MCF 10A (cell line): ENCODE measurements around the gene CSTPP1. TPM values are rescaled to one million over a fixed set of nuclear protein-coding genes. Genes with fewer than 3 reads are reported as not detected.

Source experiments
- BruUV-seq: library from RNA; stranded (reverse); fragments of 400-500 nt; replicated peaks from 2 replicates; lab custom pipeline; 2021; lab: Mats Ljungman, UMichigan
- CTCF ChIA-PET: fragments of 300-600 bp; sonication (Branson Sonifier 250); formaldehyde crosslinking; extraction: SDS; loops from one replicate; lab custom pipeline; 2021; ENCODE audit warnings: antibody characterized with exemption, inconsistent platforms; lab: Yijun Ruan, JAX
- POLR2A ChIA-PET: fragments of 300-600, 350-650 bp; sonication (Branson Sonifier 250); formaldehyde crosslinking; extraction: SDS; loops from one replicate; lab custom pipeline; 2020; ENCODE audit warnings: antibody characterized with exemption, inconsistent platforms; lab: Yijun Ruan, JAX
- DNase-seq: peaks from one replicate; pipeline ENCODE4 v3.0.0-alpha.2; 2018; ENCODE audit not compliant: unreplicated experiment
- H3K27ac Mint-ChIP-seq: one replicate; pipeline ENCODE4 v1.8.0; 2022; ENCODE audit warnings: mild to moderate bottlenecking, low read depth, mixed read lengths; ENCODE audit not compliant: unreplicated experiment
- H3K27me3 Mint-ChIP-seq: one replicate; pipeline ENCODE4 v1.8.0; 2022; ENCODE audit warnings: mixed read lengths; ENCODE audit not compliant: insufficient read depth, unreplicated experiment
- H3K36me3 Mint-ChIP-seq: one replicate; pipeline ENCODE4 v1.8.0; 2022; ENCODE audit warnings: mild to moderate bottlenecking, moderate library complexity, mixed read lengths; ENCODE audit not compliant: insufficient read depth, unreplicated experiment
- H3K4me1 Mint-ChIP-seq: one replicate; pipeline ENCODE4 v1.8.0; 2022; ENCODE audit warnings: mixed read lengths; ENCODE audit not compliant: insufficient read depth, unreplicated experiment
- H3K4me3 Mint-ChIP-seq: one replicate; pipeline ENCODE4 v1.8.0; 2022; ENCODE audit warnings: mild to moderate bottlenecking, moderate library complexity, mixed read lengths; ENCODE audit not compliant: unreplicated experiment
- H3K9me3 Mint-ChIP-seq: one replicate; pipeline ENCODE4 v1.8.0; 2022; ENCODE audit warnings: mixed read lengths; ENCODE audit not compliant: unreplicated experiment
- intact Hi-C: fragments of 100-400 bp; cut with micrococcal nuclease; formaldehyde crosslinking; loops from 2 replicates; pipeline ENCODE4 v1.14.1; 2022
- total RNA-seq: library from RNA; stranded (reverse); gene quantifications from 2 replicates; pipeline ENCODE4 v1.2.3, GENCODE V29; 2022
- TF ChIP-seq, protein P1 (sequence below): fragments of 200-600 bp; IDR thresholded peaks from one replicate; pipeline ENCODE4 v1.8.0; 2022; ENCODE audit warnings: antibody characterized with exemption, mild to moderate bottlenecking; ENCODE audit not compliant: unreplicated experiment

Gene CSTPP1
- total RNA-seq, 1 experiment from 2014 or later: 19.2 TPM

DNA sequence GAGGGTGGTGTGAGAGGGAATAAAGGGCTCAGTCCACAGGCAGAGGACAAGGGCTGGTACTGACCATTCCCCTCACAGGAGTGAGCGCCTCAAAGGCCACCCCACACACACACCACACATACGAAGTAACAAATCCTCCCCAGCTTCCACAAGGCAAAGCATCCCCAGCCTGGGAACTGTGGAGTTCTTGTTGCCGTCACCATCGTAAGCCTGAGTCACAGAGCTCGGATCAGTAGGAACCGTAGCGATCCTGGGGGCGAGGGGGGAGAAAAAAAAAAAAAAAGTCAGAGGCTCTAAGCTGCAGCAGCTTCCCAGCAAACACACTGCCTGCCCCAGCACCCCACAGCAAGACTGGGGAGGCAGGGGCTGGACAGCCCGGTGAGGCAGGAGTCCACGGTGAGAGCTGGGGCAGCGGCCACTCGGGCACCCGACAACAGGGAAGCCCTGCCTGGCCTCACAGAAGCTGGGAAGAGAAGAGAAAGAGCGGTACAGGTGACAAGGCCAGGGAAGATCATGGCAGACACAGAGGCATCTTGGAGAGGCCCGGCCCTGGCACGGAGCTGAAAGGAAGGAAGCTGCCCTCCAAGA is 228.8 kb downstream of the CSTPP1 start:
- intact Hi-C loops: no loop called here
- H3K9me3 Mint-ChIP-seq: no peaks in the 10 kb centered on the region
- ChIA-PET CTCF (interaction anchor here (0.5 to 5.0 kb wide), 3 partner anchors 12 to 286 kb away, joined by 3 to 38 read pairs (median 3); no protein-coding TSS in a partner anchor), POLR2A (no interaction called here)
- peaks cover 61% of the 10 kb centered on the region for H3K36me3 Mint-ChIP-seq
- TF ChIP-seq, protein P1, sequence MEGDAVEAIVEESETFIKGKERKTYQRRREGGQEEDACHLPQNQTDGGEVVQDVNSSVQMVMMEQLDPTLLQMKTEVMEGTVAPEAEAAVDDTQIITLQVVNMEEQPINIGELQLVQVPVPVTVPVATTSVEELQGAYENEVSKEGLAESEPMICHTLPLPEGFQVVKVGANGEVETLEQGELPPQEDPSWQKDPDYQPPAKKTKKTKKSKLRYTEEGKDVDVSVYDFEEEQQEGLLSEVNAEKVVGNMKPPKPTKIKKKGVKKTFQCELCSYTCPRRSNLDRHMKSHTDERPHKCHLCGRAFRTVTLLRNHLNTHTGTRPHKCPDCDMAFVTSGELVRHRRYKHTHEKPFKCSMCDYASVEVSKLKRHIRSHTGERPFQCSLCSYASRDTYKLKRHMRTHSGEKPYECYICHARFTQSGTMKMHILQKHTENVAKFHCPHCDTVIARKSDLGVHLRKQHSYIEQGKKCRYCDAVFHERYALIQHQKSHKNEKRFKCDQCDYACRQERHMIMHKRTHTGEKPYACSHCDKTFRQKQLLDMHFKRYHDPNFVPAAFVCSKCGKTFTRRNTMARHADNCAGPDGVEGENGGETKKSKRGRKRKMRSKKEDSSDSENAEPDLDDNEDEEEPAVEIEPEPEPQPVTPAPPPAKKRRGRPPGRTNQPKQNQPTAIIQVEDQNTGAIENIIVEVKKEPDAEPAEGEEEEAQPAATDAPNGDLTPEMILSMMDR: no peak
- H3K4me3 Mint-ChIP-seq: no peak overlapping the region
- DNase-seq: no peak
- no peaks in the 10 kb centered on the region for H3K27me3 Mint-ChIP-seq
- BruUV-seq: no TSS peak
- H3K4me1 Mint-ChIP-seq: no peaks in the 10 kb centered on the region
- no peak overlapping the region for H3K27ac Mint-ChIP-seq

DNA sequence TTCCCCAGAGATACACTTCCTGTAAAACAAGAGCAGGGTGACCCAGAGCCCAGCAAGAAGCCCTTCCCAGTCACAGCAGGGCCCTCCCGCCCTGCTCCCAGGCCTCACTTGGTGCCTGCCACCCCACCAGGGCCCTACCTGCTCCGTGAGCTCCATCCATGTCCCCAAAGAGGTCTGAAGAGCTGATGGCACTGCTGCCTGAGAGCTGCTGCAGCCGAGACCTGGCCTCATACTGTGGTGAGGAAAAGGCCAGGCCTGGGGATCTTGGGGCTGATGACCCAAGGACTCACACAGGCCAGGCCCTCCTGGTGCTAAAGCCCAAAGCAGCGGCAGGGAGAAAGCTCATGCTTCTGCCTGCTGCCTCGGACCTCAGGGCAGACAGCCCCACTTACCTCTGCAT is 229.8 kb downstream of the CSTPP1 start:
- POLR2A ChIA-PET: no interaction called here
- Mint-ChIP-seq H3K27me3 (no peaks in the 10 kb centered on the region), H3K27ac (no peak overlapping the region), H3K4me1 (no peaks in the 10 kb centered on the region), H3K4me3 (no peak overlapping the region), H3K9me3 (no peaks in the 10 kb centered on the region), H3K36me3 (peaks cover 70% of the 10 kb centered on the region)
- BruUV-seq: no TSS peak
- TF ChIP-seq, protein P1: no peak
- CTCF ChIA-PET: interaction anchor here (5.0 kb wide), 1 partner anchor 13 kb away, joined by 38 read pairs; no protein-coding TSS in a partner anchor
- intact Hi-C loops: no loop called here
- DNase-seq: no peak

DNA sequence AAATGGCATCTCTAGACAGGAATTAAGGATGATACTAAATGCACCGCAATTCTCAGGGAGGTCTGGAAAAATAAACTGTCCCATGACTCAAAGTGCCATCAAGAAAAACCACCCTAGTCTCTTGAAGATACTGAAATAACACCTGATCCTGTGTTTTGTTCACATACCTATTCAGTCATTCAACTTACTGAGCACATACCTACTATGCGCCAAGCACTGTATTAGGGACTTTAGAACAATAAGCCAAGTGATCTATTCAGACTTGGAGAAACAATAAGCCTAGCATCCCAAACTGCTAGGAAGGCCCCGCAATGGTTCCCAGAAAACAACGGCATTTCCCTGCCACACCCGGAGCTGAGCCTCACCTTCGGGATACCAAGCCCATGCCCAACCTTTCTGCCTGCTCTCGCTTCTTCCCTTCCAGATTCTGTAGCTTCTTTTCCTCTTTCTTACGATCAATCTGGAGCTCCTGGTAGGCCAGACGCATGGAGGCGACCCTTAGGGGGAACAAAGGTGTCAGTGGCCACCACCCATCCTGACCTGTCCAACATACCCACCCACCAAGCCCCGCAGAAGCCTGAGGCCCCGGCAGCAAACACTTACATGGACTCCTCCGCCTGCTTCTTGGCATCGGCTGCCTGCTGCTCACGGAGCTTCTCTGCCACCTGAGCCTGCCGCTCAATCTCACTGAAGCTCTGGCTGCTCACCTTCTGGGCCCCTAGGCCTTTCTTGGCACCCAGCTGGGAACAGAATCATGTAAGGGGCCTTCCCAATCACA is 234.7 kb downstream of the CSTPP1 start:
- no peaks in the 10 kb centered on the region for H3K27me3 Mint-ChIP-seq
- BruUV-seq: no TSS peak
- CTCF ChIA-PET: interaction anchor here (0.6 to 1.9 kb wide), 7 partner anchors 8 to 184 kb away, joined by 3 to 12 read pairs (median 4); no protein-coding TSS in a partner anchor
- H3K4me3 Mint-ChIP-seq: no peak overlapping the region
- H3K27ac Mint-ChIP-seq: no peak overlapping the region
- TF ChIP-seq, protein P1: no peak
- peaks cover 6% of the 10 kb centered on the region for H3K4me1 Mint-ChIP-seq
- H3K9me3 Mint-ChIP-seq: no peaks in the 10 kb centered on the region
- H3K36me3 Mint-ChIP-seq: peaks cover 69% of the 10 kb centered on the region
- DNase-seq: no peak
- intact Hi-C loops: no loop called here
- POLR2A ChIA-PET: interaction anchor here (1.2 to 1.7 kb wide), 3 partner anchors 8 to 325 kb away, joined by 3 to 6 read pairs (median 4); partner anchors contain the start of gene CKAP5

DNA sequence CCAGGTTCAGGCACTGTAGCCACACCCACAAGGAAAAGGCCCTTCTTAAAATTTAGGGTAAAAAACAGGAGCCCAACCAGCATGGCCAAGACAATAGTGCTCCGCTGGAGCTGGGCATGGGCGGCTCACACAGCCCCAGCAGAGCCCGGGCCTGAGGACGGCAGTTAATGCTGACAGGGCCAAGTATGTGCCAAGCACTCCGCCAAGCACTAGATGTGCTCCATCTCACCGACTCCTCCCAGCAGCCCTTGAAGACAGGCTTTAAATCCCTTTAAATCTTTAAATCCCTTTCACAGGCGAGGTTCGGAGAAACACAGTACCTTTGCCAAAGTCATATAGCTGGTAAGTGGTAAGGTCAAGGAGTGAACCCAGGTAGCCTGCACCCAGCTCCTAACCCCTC is 235.3 kb downstream of the CSTPP1 start:
- no peaks in the 10 kb centered on the region for H3K9me3 Mint-ChIP-seq
- BruUV-seq: no TSS peak
- TF ChIP-seq, protein P1: no peak
- DNase-seq: no peak
- H3K27ac Mint-ChIP-seq: no peak overlapping the region
- CTCF ChIA-PET: interaction anchor here (0.7 to 1.9 kb wide), 5 partner anchors 9 to 183 kb away, joined by 3 to 12 read pairs (median 5); no protein-coding TSS in a partner anchor
- peaks cover 65% of the 10 kb centered on the region for H3K36me3 Mint-ChIP-seq
- peaks cover 6% of the 10 kb centered on the region for H3K4me1 Mint-ChIP-seq
- intact Hi-C loops: no loop called here
- H3K4me3 Mint-ChIP-seq: no peak overlapping the region
- POLR2A ChIA-PET: interaction anchor here (1.2 to 1.7 kb wide), 3 partner anchors 9 to 325 kb away, joined by 3 to 6 read pairs (median 4); partner anchors contain the start of gene CKAP5
- no peaks in the 10 kb centered on the region for H3K27me3 Mint-ChIP-seq
